GM12892 (cell line): Measurements from ENCODE around the gene HAO2.

Experiments
- POLR2A ChIP-seq: IDR thresholded peaks from 2 replicates; pipeline ENCODE4 v1.6.1; 2011; ENCODE audit warnings: low read depth, low read length, control low read depth
- POLR2AphosphoS5 ChIP-seq: IDR thresholded peaks from 2 replicates; pipeline ENCODE4 v1.6.1; 2011; ENCODE audit warnings: low read depth, low read length, control low read depth
- TAF1 ChIP-seq: IDR thresholded peaks from 2 replicates; pipeline ENCODE4 v1.6.1; 2011; ENCODE audit warnings: low read depth, mild to moderate bottlenecking, control low read depth, low read length, borderline replicate concordance

DNA sequence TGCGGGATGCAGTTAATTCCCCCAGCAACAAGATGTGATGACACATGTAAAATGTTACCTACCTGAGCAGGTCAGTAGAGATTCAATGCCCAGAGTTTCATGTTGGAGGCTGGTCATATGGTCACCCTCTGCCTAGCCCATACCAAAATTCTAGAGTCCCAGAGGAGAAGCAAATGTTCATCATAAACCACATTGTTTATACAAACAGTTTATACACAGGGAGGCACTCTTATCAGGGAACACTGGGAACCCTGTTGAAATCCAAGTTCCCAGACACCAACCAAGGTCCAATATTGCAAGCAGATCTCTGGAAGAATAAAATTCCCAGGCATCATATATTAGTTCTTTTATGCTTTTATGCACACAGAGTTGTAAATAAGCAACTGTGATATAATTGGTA, 10.5 kb downstream of the HAO2 start:
- no peak for TF ChIP-seq TAF1
- TF ChIP-seq POLR2AphosphoS5: no peak
- TF ChIP-seq POLR2A: no peak
